ENCODE data around the gene FCF1.

Gene FCF1

DNA sequence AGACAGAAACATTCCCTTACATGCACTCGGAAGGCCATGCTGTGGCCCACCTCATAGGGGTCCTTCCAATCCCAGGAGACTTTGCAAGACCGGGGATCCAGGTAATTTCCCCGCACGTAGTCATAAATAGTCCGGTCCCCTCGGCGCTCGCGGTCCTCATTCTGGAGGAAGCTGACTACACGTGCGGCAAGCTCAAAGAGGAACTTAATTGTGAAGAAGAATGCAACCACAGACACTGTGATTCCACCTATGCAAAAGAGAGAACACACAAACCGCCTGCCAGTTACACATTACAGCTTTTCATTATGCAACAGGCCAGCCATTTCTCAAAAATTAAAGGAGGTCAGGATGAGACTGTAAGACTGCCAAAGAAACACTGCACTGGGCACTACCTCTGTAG, 28.5 kb upstream of the FCF1 start:
- no peak for DNase-seq (ENCODE audit: low read depth)
- no peak overlapping the region for H3K4me3 ChIP-seq (ENCODE audit: control insufficient read depth, low read depth, low read length)
- TF ChIP-seq, protein P1, sequence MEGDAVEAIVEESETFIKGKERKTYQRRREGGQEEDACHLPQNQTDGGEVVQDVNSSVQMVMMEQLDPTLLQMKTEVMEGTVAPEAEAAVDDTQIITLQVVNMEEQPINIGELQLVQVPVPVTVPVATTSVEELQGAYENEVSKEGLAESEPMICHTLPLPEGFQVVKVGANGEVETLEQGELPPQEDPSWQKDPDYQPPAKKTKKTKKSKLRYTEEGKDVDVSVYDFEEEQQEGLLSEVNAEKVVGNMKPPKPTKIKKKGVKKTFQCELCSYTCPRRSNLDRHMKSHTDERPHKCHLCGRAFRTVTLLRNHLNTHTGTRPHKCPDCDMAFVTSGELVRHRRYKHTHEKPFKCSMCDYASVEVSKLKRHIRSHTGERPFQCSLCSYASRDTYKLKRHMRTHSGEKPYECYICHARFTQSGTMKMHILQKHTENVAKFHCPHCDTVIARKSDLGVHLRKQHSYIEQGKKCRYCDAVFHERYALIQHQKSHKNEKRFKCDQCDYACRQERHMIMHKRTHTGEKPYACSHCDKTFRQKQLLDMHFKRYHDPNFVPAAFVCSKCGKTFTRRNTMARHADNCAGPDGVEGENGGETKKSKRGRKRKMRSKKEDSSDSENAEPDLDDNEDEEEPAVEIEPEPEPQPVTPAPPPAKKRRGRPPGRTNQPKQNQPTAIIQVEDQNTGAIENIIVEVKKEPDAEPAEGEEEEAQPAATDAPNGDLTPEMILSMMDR (conservative IDR thresholded peaks at IDR 0.05; ENCODE audit: control insufficient read depth, insufficient read depth, low read depth, low read length), result no peak

DNA sequence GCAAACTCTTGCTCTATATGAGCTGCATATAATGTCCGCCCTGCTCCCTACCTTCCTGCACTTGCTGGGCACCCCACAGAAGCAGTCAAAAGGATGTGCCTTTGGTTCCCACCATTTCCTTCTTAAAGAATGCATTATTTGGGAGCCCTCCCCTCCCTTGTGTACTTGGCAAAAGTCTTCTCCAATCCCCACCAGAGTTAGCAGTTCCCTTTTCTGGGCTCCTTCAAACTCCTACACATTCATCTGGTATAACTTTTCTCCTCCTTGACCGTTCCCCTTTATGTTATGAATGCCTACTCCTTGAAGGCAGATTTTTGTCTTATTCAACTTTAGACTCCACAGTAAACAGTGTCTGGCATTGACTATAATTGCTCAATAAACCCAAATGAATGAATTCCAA, 27.9 kb upstream of the FCF1 start:
- DNase-seq (ENCODE audit: low read depth), result no peak
- TF ChIP-seq, protein P1 (conservative IDR thresholded peaks at IDR 0.05; ENCODE audit: control insufficient read depth, insufficient read depth, low read depth, low read length), result no peak
- H3K4me3 ChIP-seq (ENCODE audit: control insufficient read depth, low read depth, low read length), result no peak overlapping the region

GRCh38 chr14:74685921-74686678, 26.8 kb upstream of the FCF1 start:
- TF ChIP-seq, protein P1 (conservative IDR thresholded peaks at IDR 0.05; ENCODE audit: control insufficient read depth, insufficient read depth, low read depth, low read length), result no peak
- H3K4me3 ChIP-seq (ENCODE audit: control insufficient read depth, low read depth, low read length), result no peak overlapping the region
- no peak for DNase-seq (ENCODE audit: low read depth)

DNA sequence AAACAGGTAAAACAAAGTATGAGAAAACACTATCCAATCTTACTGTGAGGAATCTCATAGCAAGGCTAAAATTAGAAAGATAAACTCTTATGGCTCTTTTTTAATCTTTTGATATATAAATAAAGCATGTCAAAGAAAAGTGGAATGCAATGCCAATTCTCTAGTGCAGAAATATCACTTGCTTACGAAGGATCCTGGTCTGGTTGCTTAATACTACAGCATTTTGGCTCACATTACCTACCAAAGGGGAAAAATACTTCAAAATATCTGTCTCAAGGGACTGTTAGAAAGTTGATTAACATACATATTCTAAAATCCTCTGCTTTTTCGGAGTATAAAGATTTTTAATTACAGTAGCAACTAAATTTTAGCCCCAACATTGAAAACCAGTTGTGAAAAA, 21.5 kb upstream of the FCF1 start:
- DNase-seq (ENCODE audit: low read depth), result no peak
- H3K4me3 ChIP-seq (ENCODE audit: control insufficient read depth, low read depth, low read length), result no peak overlapping the region
- TF ChIP-seq, protein P1 (conservative IDR thresholded peaks at IDR 0.05; ENCODE audit: control insufficient read depth, insufficient read depth, low read depth, low read length), result no peak

DNA sequence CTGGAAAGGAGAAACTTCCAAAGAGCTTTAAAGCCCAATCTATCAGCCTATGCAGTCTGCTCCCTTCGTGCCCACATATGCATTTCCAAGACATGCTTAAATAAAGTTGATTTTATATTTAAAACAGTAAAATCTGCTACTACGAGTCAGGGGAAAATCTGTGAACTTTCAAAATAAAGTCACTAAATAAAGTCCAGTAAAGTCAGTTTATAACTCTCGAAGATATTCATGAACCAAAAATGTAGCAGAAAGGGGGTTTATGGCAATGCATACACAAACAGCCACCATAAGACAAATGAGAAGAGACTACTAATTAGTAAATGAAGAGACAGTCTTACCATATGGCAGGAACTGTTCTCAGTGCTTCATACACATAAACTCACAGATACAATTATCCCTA, 19.8 kb upstream of the FCF1 start:
- DNase-seq (ENCODE audit: low read depth), result no peak
- no peak overlapping the region for H3K4me3 ChIP-seq (ENCODE audit: control insufficient read depth, low read depth, low read length)
- TF ChIP-seq, protein P1 (conservative IDR thresholded peaks at IDR 0.05; ENCODE audit: control insufficient read depth, insufficient read depth, low read depth, low read length), result no peak

- no peak for DNase-seq (ENCODE audit: low read depth)
- TF ChIP-seq, protein P1 (conservative IDR thresholded peaks at IDR 0.05; ENCODE audit: control insufficient read depth, insufficient read depth, low read depth, low read length), result no peak
- H3K4me3 ChIP-seq (ENCODE audit: control insufficient read depth, low read depth, low read length), result no peak overlapping the region
Measured at GRCh38 chr14:74695406-74695805, 17.5 kb upstream of the FCF1 start.
